ENCODE results near the gene TMEM26. TPM values are rescaled to one million over a fixed set of nuclear protein-coding genes. Genes with fewer than 3 reads are reported as not detected.

Gene TMEM26
- total and polyA plus RNA-seq, 2 of the 8 experiments (the other 6 are each of a cell fraction or from before 2014, with no cell fraction given): 1.6 to 2.8 TPM

GRCh38 chr10:61406242-61406641 is 46.9 kb downstream of the TMEM26 start:
- no peak overlapping the region for H2BK120ac ChIP-seq (replicated peaks; ENCODE audit: low read depth, low read length)
- no peak for FAIRE-seq
- no peak overlapping the region for H3K4ac ChIP-seq (replicated peaks; ENCODE audit: insufficient read length, low read depth, low read length)

More at GRCh38 chr10:61406242-61406641, 46.9 kb downstream of the TMEM26 start:
- H3K79me1 ChIP-seq (ENCODE audit: low read depth, low read length): no peaks in the 10 kb centered on the region
- no peak overlapping the region for H2BK20ac ChIP-seq (ENCODE audit: low read length)
- no peaks in the 10 kb centered on the region for H4K20me1 ChIP-seq (replicated peaks in 1 of 2; ENCODE audit: control insufficient read depth in 1 of 2, insufficient read depth in 2 of 2, low read length in 2 of 2)
- no peak overlapping the region for H4K8ac ChIP-seq (ENCODE audit: extremely low read depth, insufficient read depth, low read length)
- H3K9me3 ChIP-seq (ENCODE audit: insufficient read depth in 2 of 2, low read depth in 1 of 2, low read length in 1 of 2): no peaks in the 10 kb centered on the region
- TF ChIP-seq EZH2 (IDR thresholded peaks at IDR 0.05; ENCODE audit: low read depth, low read length, severe bottlenecking): no peak
- TF ChIP-seq SIRT6 (IDR thresholded peaks at IDR 0.05; ENCODE audit: low read length): no peak
- no peak for TF ChIP-seq BCL11A (IDR thresholded peaks at IDR 0.05; ENCODE audit: low read depth in 2 of 2, low read length in 2 of 2)
- no peak for TF ChIP-seq SP2 (IDR thresholded peaks at IDR 0.05; ENCODE audit: low read length)
- TF ChIP-seq NRF1 (IDR thresholded peaks at IDR 0.05; ENCODE audit: low read depth, low read length): no peak
- no peak for TF ChIP-seq GABPA (IDR thresholded peaks at IDR 0.05; ENCODE audit: borderline replicate concordance, insufficient read depth, low read length)
- TF ChIP-seq POLR2A (IDR thresholded peaks at IDR 0.05; ENCODE audit: control extremely low read depth in 1 of 2, low read depth in 2 of 2, low read length in 2 of 2): no peak
- no peak for TF ChIP-seq POU5F1 (IDR thresholded peaks at IDR 0.05; ENCODE audit: low read depth, low read length)
- no peak for DNase-seq (ENCODE audit: low read depth in 1 of 2, low spot score in 2 of 2)
- no peak overlapping the region for H2AK5ac ChIP-seq (ENCODE audit: low read depth, low read length)
- no peaks in the 10 kb centered on the region; a peak in 1 of 8 replicates for H3K36me3 ChIP-seq (ENCODE audit: control insufficient read depth in 2 of 4, insufficient read depth in 4 of 4, low read length in 3 of 4)
- H3K56ac ChIP-seq (replicated peaks; ENCODE audit: insufficient read length, low read depth, low read length): no peak overlapping the region
- H4K5ac ChIP-seq (ENCODE audit: insufficient read length, low read depth, low read length): no peak overlapping the region
- H3K9ac ChIP-seq (replicated peaks in 1 of 4; ENCODE audit: extremely low read depth in 1 of 4, low read depth in 3 of 4, low read length in 3 of 4): no peak overlapping the region
- no peaks in the 10 kb centered on the region for H3K27me3 ChIP-seq (replicated peaks in 1 of 4; ENCODE audit: control insufficient read depth in 3 of 4, extremely low read depth in 1 of 4, insufficient read depth in 3 of 4, low read length in 3 of 4)
- no peak overlapping the region for H3K23ac ChIP-seq (ENCODE audit: insufficient read length)
- no peaks in the 10 kb centered on the region for H3K79me2 ChIP-seq (ENCODE audit: control insufficient read depth in 1 of 2, insufficient read depth in 2 of 2, low read length in 2 of 2)
- H4K91ac ChIP-seq (replicated peaks; ENCODE audit: insufficient read length, low read length): no peak overlapping the region
- peaks cover 0 to 11% (median 3%) of the 10 kb centered on the region in 4 experiments; a peak in 3 of 7 replicates for H3K4me1 ChIP-seq (replicated peaks in 1 of 4; ENCODE audit: control insufficient read depth in 3 of 4, insufficient read depth in 4 of 4, low read length in 3 of 4)
- no peak overlapping the region for H3K4me3 ChIP-seq (ENCODE audit: extremely low read depth in 1 of 4, insufficient read depth in 2 of 4, low read depth in 3 of 4, low read length in 4 of 4)
- H3K18ac ChIP-seq (ENCODE audit: extremely low read depth, low read length): no peak overlapping the region
- no peak overlapping the region for H3K14ac ChIP-seq (ENCODE audit: insufficient read length)
- H3K27ac ChIP-seq (ENCODE audit: low read depth, low read length): no peak overlapping the region
- H3K23me2 ChIP-seq (ENCODE audit: low read depth, low read length): no peaks in the 10 kb centered on the region
- no peak overlapping the region for H2BK12ac ChIP-seq (ENCODE audit: low read depth, low read length)
- no peak overlapping the region for H2BK15ac ChIP-seq (ENCODE audit: low read length)
- ChIA-PET CTCF (ENCODE audit: partially characterized antibody) (interaction anchor here (0.6 kb wide), 1 partner anchor 1293 kb away, joined by 3 read pairs; no protein-coding TSS in a partner anchor), POLR2A (ENCODE audit: partially characterized antibody) (no interaction called here)
- no peak overlapping the region for H2BK5ac ChIP-seq (ENCODE audit: low read depth, low read length)
- no peak overlapping the region for H2AFZ ChIP-seq (ENCODE audit: low read length)
- no peak overlapping the region for H3K4me2 ChIP-seq (ENCODE audit: insufficient read depth in 1 of 2, low read depth in 2 of 2, low read length in 2 of 2)
